HG02884 (cell line): ENCODE measurements around the gene ATP1A1.

ENCODE experiments used
- ATAC-seq: cut with Tn5 transposase; IDR thresholded peaks from one replicate; pipeline ENCODE4 v1.9.1; 2021; ENCODE audit warnings: mild to moderate bottlenecking, moderate library complexity; ENCODE audit not compliant: unreplicated experiment

The ATP1A1 gene

GRCh38 chr1:116343019-116343418 is 30.0 kb upstream of the ATP1A1 start:
- no peak for ATAC-seq

- no peak for ATAC-seq
Measured at GRCh38 chr1:116345011-116345410, 28.0 kb upstream of the ATP1A1 start.

- no peak for ATAC-seq
Measured at GRCh38 chr1:116345843-116346242, 27.2 kb upstream of the ATP1A1 start.

DNA sequence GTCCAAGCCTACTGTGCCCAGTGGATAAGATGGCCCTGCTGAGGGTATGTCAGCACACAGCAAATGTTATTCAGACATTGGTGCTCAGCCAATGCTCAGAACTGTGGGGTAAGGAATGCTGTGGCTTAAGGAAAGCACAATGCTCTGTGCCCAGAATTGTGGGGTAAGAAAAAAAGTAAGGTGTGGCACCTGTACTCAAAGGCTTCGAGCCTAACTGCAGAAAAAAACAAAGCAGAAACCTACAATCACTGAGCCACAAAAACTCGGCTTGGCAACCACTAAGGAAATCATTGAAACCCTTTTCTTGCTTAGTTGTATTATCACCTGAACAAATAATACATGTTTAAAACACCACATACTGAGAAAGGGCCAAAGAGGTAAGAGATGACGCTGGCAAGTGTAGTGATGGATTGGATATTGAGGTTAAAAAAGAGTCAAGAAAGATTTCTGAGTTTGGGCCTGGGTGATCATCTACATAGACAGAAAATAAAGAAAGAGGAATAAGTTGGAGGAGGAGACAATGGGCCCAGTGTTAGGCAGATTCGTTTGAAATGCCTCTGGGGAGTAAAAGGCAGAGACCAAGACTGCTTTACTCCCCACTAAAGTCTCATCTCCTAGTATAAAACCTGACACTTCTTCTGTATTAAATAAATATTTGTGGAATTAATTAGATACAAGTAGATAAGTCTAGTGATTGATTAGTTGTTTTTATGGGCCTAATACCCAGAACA is 25.9 kb upstream of the ATP1A1 start:
- ATAC-seq, result no peak

- ATAC-seq, result no peak
Measured at GRCh38 chr1:116347696-116348095, 25.3 kb upstream of the ATP1A1 start.

GRCh38 chr1:116350097-116350645 is 22.9 kb upstream of the ATP1A1 start:
- no peak for ATAC-seq

DNA sequence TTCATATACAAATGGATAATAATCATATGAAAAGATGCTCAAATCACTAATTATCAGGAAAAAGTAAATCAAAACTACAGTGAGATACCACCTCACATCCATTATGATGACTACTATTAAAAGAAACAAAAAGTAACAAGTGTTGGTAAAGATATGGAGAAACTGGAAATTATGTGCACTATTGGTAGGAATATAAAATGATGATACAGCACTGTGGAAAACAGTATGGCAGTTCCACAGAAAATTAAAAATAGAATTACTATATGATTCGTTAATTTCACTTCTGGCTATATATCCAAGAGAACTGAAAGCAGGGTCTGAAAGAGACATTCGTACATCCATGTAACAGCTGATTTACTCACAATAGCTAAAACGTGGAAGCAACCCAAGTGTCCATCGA is 21.1 kb upstream of the ATP1A1 start:
- ATAC-seq, result no peak

- no peak for ATAC-seq
Measured at GRCh38 chr1:116352349-116352813, 20.7 kb upstream of the ATP1A1 start.

- no peak for ATAC-seq
Measured at GRCh38 chr1:116353155-116353554, 19.9 kb upstream of the ATP1A1 start.

- ATAC-seq, result no peak
Measured at GRCh38 chr1:116356067-116356466, 17.0 kb upstream of the ATP1A1 start.

GRCh38 chr1:116356673-116357072 is 16.4 kb upstream of the ATP1A1 start:
- no peak for ATAC-seq

- no peak for ATAC-seq
Measured at GRCh38 chr1:116357487-116357886, 15.6 kb upstream of the ATP1A1 start.

- no peak for ATAC-seq
Measured at GRCh38 chr1:116359060-116359830, 13.8 kb upstream of the ATP1A1 start.

GRCh38 chr1:116359871-116360270 is 13.2 kb upstream of the ATP1A1 start:
- no peak for ATAC-seq

GRCh38 chr1:116360429-116361173 is 12.4 kb upstream of the ATP1A1 start:
- ATAC-seq, result no peak

GRCh38 chr1:116361648-116362047 is 11.4 kb upstream of the ATP1A1 start:
- no peak for ATAC-seq

DNA sequence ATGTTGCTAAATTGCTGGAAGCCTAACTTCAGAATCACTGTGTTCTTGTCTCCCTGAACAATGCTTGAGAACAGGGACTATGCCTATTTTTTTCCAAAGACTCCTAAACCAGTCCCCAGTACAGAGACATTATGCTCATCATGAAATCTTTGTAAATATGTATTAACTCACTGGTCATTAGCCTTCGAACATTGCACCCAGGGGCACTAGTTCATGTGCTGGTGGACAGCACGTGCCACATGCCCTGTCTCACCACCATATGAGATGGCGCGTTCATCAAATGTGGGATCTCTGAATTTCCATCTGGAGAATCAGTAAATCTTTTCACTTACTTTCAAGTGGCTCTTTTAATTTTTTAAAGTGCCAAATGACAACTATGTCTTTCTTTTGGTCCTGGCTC is 11.0 kb upstream of the ATP1A1 start:
- ATAC-seq, result no peak

DNA sequence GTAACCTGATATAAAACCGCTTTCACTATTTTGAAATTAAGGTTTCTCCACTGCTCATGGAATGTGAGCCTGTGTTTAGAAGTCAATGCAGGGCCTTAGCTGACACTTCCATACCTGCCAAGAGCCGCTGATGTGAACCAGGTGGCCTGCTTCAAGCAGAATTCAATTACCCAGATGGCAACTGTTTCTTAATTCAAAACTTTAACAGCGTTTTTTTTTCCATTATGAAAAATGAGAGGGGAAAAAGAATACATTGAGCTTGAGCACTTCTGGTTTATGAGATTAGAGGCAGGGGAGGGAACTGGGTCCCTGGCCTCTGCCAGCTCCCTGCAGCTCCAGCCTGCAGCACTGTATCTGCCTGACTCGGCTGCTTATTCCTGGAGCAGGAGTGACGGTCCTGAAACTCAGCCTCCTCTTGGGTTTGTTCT is 7.7 kb upstream of the ATP1A1 start:
- no peak for ATAC-seq

- ATAC-seq, result no peak
Measured at GRCh38 chr1:116365857-116366256, 7.2 kb upstream of the ATP1A1 start.

- no peak for ATAC-seq
Measured at GRCh38 chr1:116367256-116367945, 5.6 kb upstream of the ATP1A1 start.

DNA sequence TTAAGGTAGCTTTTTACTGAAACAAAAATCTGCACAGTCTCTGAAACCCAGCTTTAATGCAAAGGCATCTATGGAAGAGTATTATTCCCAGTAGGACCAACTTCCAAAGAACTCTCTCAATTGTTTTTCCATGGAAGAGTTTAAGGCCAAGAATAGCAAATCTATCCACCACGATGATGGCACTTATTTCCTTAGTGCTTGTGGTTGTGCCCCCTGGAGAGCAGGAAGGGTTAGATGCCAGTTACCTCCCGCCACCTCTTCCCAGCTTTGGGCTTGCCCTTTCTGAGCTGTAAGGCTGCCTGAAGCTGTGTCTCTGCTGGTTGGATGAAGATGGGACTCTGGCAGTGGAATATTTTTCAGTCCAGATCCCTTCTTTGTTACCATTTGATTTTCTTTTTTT is 4.8 kb upstream of the ATP1A1 start:
- ATAC-seq, result no peak
